GM12878 (cell line): ENCODE data around the gene DYRK1B. TPM values are rescaled to one million over a fixed set of nuclear protein-coding genes. Genes with fewer than 3 reads are reported as not detected.

Experiments
- ASH2L ChIP-seq: fragments of 300-600, 200-600 bp; sonication (generic); IDR thresholded peaks from 2 replicates; pipeline ENCODE4 v1.6.1; 2017; ENCODE audit warnings: low read depth, mild to moderate bottlenecking, borderline replicate concordance
- BMI1 ChIP-seq: fragments of 450-650 bp; IDR thresholded peaks from 2 replicates; pipeline ENCODE4 v1.6.1; 2016; ENCODE audit warnings: mild to moderate bottlenecking, moderate library complexity, borderline replicate concordance
- BRCA1 ChIP-seq: IDR thresholded peaks from 2 replicates; pipeline ENCODE4 v1.6.1; 2011; ENCODE audit warnings: low read depth, low read length, improper control_type of control experiment
- HDAC2 ChIP-seq: fragments of 200-600 bp; sonication (generic); IDR thresholded peaks from 2 replicates; pipeline ENCODE4 v1.6.1; 2017
- HDGF ChIP-seq: fragments of 450-650 bp; IDR thresholded peaks from 2 replicates; pipeline ENCODE4 v1.6.1; 2016; ENCODE audit warnings: antibody characterized with exemption
- JUND ChIP-seq: IDR thresholded peaks from 2 replicates; pipeline ENCODE4 v1.6.1; 2012; ENCODE audit warnings: low read depth, mild to moderate bottlenecking, low read length, improper control_type of control experiment, moderate library complexity
- MEF2A ChIP-seq: IDR thresholded peaks from 2 replicates; pipeline ENCODE4 v1.6.1; 2011; ENCODE audit warnings: low read depth, mild to moderate bottlenecking, low read length, moderate library complexity; ENCODE audit not compliant: insufficient read depth
- NBN ChIP-seq: fragments of 450-650 bp; IDR thresholded peaks from 2 replicates; pipeline ENCODE4 v1.6.1; 2016
- PAX5 ChIP-seq: IDR thresholded peaks from 2 replicates; pipeline ENCODE4 v1.6.1; 2011; ENCODE audit warnings: low read depth, low read length, borderline replicate concordance
- PAX8 ChIP-seq: fragments of 450-650 bp; IDR thresholded peaks from 2 replicates; pipeline ENCODE4 v1.6.1; 2017; ENCODE audit warnings: mild to moderate bottlenecking, moderate library complexity
- POU2F2 ChIP-seq: IDR thresholded peaks from 3 replicates; pipeline ENCODE4 v1.6.1; 2011; ENCODE audit warnings: low read depth, mild to moderate bottlenecking, low read length, borderline replicate concordance
- RAD21 ChIP-seq: IDR thresholded peaks from 2 replicates; pipeline ENCODE4 v1.6.1; 2011; ENCODE audit warnings: mild to moderate bottlenecking, low read depth, low read length, moderate library complexity; ENCODE audit not compliant: insufficient read depth
- RB1 ChIP-seq: fragments of 450-650 bp; formaldehyde crosslinking; IDR thresholded peaks from 2 replicates; pipeline ENCODE4 v1.6.1; 2017; ENCODE audit warnings: mild to moderate bottlenecking, borderline replicate concordance
- RELA ChIP-seq: fragments of 450-650 bp; IDR thresholded peaks from 2 replicates; pipeline ENCODE4 v1.8.0; 2014; ENCODE audit warnings: borderline replicate concordance; ENCODE audit not compliant: partially characterized antibody
- SPI1 ChIP-seq: IDR thresholded peaks from 2 replicates; pipeline ENCODE4 v1.6.1; 2011; ENCODE audit warnings: low read depth, mild to moderate bottlenecking, low read length, moderate library complexity, borderline replicate concordance; ENCODE audit not compliant: insufficient read depth
- STAT3 ChIP-seq: IDR thresholded peaks from 2 replicates; pipeline ENCODE4 v1.6.1; 2011; ENCODE audit warnings: low read depth, low read length, improper control_type of control experiment
- TCF7 ChIP-seq: IDR thresholded peaks from 2 replicates; pipeline ENCODE4 v1.6.1; 2014; ENCODE audit warnings: antibody characterized with exemption, borderline replicate concordance
- YY1 ChIP-seq: IDR thresholded peaks from 2 replicates; pipeline ENCODE4 v1.6.1; 2011; ENCODE audit warnings: low read depth, mild to moderate bottlenecking, low read length
- ZZZ3 ChIP-seq: IDR thresholded peaks from 2 replicates; pipeline ENCODE4 v1.6.1; 2011; ENCODE audit warnings: low read depth; ENCODE audit not compliant: control insufficient read depth, insufficient read length
- polyA plus RNA-seq, 11 experiments: library from polyadenylated mRNA; depleted of rRNA in 4 of 11; unstranded in 6 of 11; stranded (reverse) in 5 of 11; fragments of >200 nt; fragmentation: Nextera tagmentation in 4 of 11; fragmentation: Illumina TruSeq in 1 of 11; extraction: Ambion mirVana in 4 of 11; extraction: Trizol in 1 of 11; gene quantifications; 1 replicate in 1 of 11; 2 replicates in 10 of 11; pipeline versions ENCODE4 v1.2.1 to v1.2.3, GENCODE V29; 2011 to 2016; ENCODE audit warnings: inconsistent platforms in 2 of 11, missing spikeins in 2 of 11, low read depth in 1 of 11
- total RNA-seq, 4 experiments: library from RNA; depleted of rRNA in 3 of 4; stranded (reverse); fragments of >200 nt in 3 of 4; fragmentation: Illumina TruSeq in 1 of 4; extraction: Trizol in 1 of 4; gene quantifications; 2 replicates each; pipeline versions ENCODE4 v1.2.1 to v1.2.3, GENCODE V29; 2013 to 2021
- TF ChIP-seq, protein P1 (sequence below): fragments of 450-650 bp; IDR thresholded peaks from 2 replicates; pipeline ENCODE4 v1.6.1; 2017; ENCODE audit warnings: mild to moderate bottlenecking, low read depth, inconsistent platforms; ENCODE audit not compliant: poor library complexity, severe bottlenecking
- TF ChIP-seq, protein P2 (sequence below): IDR thresholded peaks from 2 replicates; pipeline ENCODE4 v1.6.1; 2012; ENCODE audit warnings: low read length, inconsistent platforms
- TF ChIP-seq, protein P3 (sequence below): fragments of 150-350 bp; IDR thresholded peaks from 2 replicates; pipeline ENCODE4 v1.6.1; 2016; ENCODE audit warnings: low read depth, low read length
- TF ChIP-seq, protein P4 (sequence below), 3 experiments: IDR thresholded peaks in 2 of 3; conservative IDR thresholded peaks in 1 of 3; 2 replicates each; pipeline ENCODE4 v1.5.1; 2011; ENCODE audit warnings: low read depth in 3 of 3, low read length in 3 of 3, mild to moderate bottlenecking in 3 of 3, control low read depth in 2 of 3, moderate library complexity in 2 of 3, inconsistent platforms in 1 of 3, mixed read lengths in 1 of 3; ENCODE audit not compliant: control insufficient read depth in 2 of 3, insufficient read depth in 1 of 3; ENCODE audit errors: extremely low read depth in 1 of 3

DYRK1B gene
- total and polyA plus RNA-seq, 10 of the 15 experiments (the other 5 are each of a cell fraction or from before 2014, with no cell fraction given): 0.07 to 10.2 (median 3.4) TPM; not detected in 1

DNA sequence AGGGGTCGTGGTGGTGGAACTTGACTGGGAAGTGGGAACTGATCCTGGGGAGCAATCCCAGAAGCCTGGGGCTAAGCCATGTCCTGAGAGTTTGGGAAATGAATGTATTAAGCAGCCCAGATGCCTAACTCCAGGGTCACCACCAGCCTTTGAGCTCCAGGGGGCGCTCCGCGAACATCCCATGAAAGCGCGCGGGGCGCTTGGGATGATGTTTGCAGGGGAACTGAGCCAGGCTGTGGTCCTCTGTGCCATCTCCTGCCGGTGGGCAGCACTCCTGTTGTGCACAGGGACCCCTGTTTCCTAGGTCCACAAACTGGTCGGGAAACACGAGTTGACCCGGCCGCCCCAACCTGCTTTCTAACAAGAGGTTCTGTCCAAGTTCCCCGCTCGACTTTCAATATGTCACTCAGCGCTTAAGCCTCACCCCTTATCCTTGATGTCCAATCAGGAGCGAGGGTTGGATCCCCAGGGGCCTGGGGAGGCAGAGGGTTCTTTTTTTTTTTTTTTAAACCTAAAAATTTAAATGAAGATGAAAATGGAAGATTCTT, 40.9 kb downstream of the DYRK1B start (continued):
- TF ChIP-seq, protein P1, sequence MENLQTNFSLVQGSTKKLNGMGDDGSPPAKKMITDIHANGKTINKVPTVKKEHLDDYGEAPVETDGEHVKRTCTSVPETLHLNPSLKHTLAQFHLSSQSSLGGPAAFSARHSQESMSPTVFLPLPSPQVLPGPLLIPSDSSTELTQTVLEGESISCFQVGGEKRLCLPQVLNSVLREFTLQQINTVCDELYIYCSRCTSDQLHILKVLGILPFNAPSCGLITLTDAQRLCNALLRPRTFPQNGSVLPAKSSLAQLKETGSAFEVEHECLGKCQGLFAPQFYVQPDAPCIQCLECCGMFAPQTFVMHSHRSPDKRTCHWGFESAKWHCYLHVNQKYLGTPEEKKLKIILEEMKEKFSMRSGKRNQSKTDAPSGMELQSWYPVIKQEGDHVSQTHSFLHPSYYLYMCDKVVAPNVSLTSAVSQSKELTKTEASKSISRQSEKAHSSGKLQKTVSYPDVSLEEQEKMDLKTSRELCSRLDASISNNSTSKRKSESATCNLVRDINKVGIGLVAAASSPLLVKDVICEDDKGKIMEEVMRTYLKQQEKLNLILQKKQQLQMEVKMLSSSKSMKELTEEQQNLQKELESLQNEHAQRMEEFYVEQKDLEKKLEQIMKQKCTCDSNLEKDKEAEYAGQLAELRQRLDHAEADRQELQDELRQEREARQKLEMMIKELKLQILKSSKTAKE: no peak
- peak; percentile 78 for TF ChIP-seq YY1
- TF ChIP-seq HDGF: no peak
- no peak for TF ChIP-seq BRCA1
- no peak for TF ChIP-seq TCF7
- TF ChIP-seq, protein P2, sequence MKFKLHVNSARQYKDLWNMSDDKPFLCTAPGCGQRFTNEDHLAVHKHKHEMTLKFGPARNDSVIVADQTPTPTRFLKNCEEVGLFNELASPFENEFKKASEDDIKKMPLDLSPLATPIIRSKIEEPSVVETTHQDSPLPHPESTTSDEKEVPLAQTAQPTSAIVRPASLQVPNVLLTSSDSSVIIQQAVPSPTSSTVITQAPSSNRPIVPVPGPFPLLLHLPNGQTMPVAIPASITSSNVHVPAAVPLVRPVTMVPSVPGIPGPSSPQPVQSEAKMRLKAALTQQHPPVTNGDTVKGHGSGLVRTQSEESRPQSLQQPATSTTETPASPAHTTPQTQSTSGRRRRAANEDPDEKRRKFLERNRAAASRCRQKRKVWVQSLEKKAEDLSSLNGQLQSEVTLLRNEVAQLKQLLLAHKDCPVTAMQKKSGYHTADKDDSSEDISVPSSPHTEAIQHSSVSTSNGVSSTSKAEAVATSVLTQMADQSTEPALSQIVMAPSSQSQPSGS: no peak
- no peak for TF ChIP-seq ZZZ3
- no peak for TF ChIP-seq PAX8
- TF ChIP-seq PAX5: no peak
- TF ChIP-seq NBN: peak; percentile 71; the same call in 1 of the 2 replicates
- TF ChIP-seq ASH2L: no peak
- TF ChIP-seq, protein P3, sequence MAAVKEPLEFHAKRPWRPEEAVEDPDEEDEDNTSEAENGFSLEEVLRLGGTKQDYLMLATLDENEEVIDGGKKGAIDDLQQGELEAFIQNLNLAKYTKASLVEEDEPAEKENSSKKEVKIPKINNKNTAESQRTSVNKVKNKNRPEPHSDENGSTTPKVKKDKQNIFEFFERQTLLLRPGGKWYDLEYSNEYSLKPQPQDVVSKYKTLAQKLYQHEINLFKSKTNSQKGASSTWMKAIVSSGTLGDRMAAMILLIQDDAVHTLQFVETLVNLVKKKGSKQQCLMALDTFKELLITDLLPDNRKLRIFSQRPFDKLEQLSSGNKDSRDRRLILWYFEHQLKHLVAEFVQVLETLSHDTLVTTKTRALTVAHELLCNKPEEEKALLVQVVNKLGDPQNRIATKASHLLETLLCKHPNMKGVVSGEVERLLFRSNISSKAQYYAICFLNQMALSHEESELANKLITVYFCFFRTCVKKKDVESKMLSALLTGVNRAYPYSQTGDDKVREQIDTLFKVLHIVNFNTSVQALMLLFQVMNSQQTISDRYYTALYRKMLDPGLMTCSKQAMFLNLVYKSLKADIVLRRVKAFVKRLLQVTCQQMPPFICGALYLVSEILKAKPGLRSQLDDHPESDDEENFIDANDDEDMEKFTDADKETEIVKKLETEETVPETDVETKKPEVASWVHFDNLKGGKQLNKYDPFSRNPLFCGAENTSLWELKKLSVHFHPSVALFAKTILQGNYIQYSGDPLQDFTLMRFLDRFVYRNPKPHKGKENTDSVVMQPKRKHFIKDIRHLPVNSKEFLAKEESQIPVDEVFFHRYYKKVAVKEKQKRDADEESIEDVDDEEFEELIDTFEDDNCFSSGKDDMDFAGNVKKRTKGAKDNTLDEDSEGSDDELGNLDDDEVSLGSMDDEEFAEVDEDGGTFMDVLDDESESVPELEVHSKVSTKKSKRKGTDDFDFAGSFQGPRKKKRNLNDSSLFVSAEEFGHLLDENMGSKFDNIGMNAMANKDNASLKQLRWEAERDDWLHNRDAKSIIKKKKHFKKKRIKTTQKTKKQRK: no peak
- TF ChIP-seq SPI1: 0 out of 2 replicates have a peak, but pooled peaks have one; percentile 32
- TF ChIP-seq POU2F2: peak; percentile 55; the same call in 1 of the 3 replicates
- TF ChIP-seq JUND: no peak
- peak; percentile 70 for TF ChIP-seq RELA
- TF ChIP-seq MEF2A: 0 out of 2 replicates have a peak, but pooled peaks have one; percentile 9
- TF ChIP-seq, protein P4, sequence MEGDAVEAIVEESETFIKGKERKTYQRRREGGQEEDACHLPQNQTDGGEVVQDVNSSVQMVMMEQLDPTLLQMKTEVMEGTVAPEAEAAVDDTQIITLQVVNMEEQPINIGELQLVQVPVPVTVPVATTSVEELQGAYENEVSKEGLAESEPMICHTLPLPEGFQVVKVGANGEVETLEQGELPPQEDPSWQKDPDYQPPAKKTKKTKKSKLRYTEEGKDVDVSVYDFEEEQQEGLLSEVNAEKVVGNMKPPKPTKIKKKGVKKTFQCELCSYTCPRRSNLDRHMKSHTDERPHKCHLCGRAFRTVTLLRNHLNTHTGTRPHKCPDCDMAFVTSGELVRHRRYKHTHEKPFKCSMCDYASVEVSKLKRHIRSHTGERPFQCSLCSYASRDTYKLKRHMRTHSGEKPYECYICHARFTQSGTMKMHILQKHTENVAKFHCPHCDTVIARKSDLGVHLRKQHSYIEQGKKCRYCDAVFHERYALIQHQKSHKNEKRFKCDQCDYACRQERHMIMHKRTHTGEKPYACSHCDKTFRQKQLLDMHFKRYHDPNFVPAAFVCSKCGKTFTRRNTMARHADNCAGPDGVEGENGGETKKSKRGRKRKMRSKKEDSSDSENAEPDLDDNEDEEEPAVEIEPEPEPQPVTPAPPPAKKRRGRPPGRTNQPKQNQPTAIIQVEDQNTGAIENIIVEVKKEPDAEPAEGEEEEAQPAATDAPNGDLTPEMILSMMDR (IDR thresholded peaks at IDR 0.05 in 2 of 3, conservative IDR thresholded peaks at IDR 0.05 in 1 of 3; ENCODE audit: control insufficient read depth in 2 of 3, extremely low read depth in 1 of 3, insufficient read depth in 1 of 3, low read depth in 3 of 3, low read length in 3 of 3): peak; percentile 91 to 96 (median 94)
- no peak for TF ChIP-seq HDAC2
- TF ChIP-seq BMI1: no peak
- TF ChIP-seq RB1: peak; percentile 97; the same call in 1 of the 2 replicates
- no peak for TF ChIP-seq STAT3
- TF ChIP-seq RAD21: peak; percentile 96
